ENCODE data around the gene PCBP1. TPM values are rescaled to one million over a fixed set of nuclear protein-coding genes. Genes with fewer than 3 reads are reported as not detected.

Gene PCBP1
- total and polyA plus RNA-seq, 9 of the 15 experiments (the other 6 are each of a cell fraction or from before 2014, with no cell fraction given): 19.2 to 407 (median 78.1) TPM

GRCh38 chr2:70070542-70071268, 16.6 kb upstream of the PCBP1 start (continued):
- TF ChIP-seq ZNF280A (IDR thresholded peaks at IDR 0.05; ENCODE audit: low read depth, partially characterized antibody) (no peak), ZBTB34 (CRISPR knock-in tag; IDR thresholded peaks at IDR 0.05) (no peak), JUND (IDR thresholded peaks at IDR 0.05; ENCODE audit: borderline replicate concordance, low read depth, low read length) (peak; percentile 53; the same call in 1 of the 2 replicates), JUND (tag; IDR thresholded peaks at IDR 0.05; ENCODE audit: borderline replicate concordance, low read depth, low read length) (peak; percentile 38; the same call in 2 of the 3 replicates), ZFP91 (CRISPR knock-in tag; IDR thresholded peaks at IDR 0.05) (no peak), PCBP2 (IDR thresholded peaks at IDR 0.05; ENCODE audit: low read depth, low read length, poor library complexity, severe bottlenecking) (no peak), NFYB (IDR thresholded peaks at IDR 0.05; ENCODE audit: extremely low read depth, insufficient read length) (no peak), FOXP1 (CRISPR knock-in tag; IDR thresholded peaks at IDR 0.05) (no peak), TEAD4 (IDR thresholded peaks at IDR 0.05; ENCODE audit: low read length) (peak; percentile 83), TEAD4 (CRISPR knock-in tag; IDR thresholded peaks at IDR 0.05; ENCODE audit: borderline replicate concordance) (no peak), SAFB (IDR thresholded peaks at IDR 0.05; ENCODE audit: borderline replicate concordance, low read depth, low read length) (no peak), ZNF592 (IDR thresholded peaks at IDR 0.05) (peak; percentile 83), ARID2 (IDR thresholded peaks at IDR 0.05) (no peak), TCF7L2 (IDR thresholded peaks at IDR 0.05; ENCODE audit: low read depth, low read length) (no peak), ZNF780A (CRISPR knock-in tag; IDR thresholded peaks at IDR 0.05) (no peak)

Data from K562 (cell line).